Natural killer cell (primary cell): ENCODE data around the gene PANX2. TPM values are rescaled to one million over a fixed set of nuclear protein-coding genes. Genes with fewer than 3 reads are reported as not detected.

Experiments
- ATAC-seq, 3 donors: fragments of 150-1000 bp in 2 of 3; fragments of 200-7000 bp in 1 of 3; cut with Tn5 transposase; 1 replicate in 1 of 3; 2 replicates in 2 of 3; pipeline ENCODE4 v1.10.0; 2021; ENCODE audit warnings: mild to moderate bottlenecking in 2 of 3, moderate library complexity in 2 of 3
- DNase-seq, 2 donors: peaks; one replicate each; pipeline versions ENCODE4 v3.0.0 to v3.0.0-alpha.2; 2013 to 2021; ENCODE audit warnings: mixed read lengths in 1 of 2
- H3K27ac ChIP-seq: one replicate; pipeline ENCODE4 v1.5.1; 2013; ENCODE audit warnings: mild to moderate bottlenecking, low read length
- H3K27me3 ChIP-seq: one replicate; pipeline ENCODE4 v1.6.1; 2013; ENCODE audit warnings: low read length; ENCODE audit not compliant: control insufficient read depth, insufficient read depth
- H3K36me3 ChIP-seq: one replicate; pipeline ENCODE4 v1.6.1; 2013; ENCODE audit warnings: low read length; ENCODE audit not compliant: control insufficient read depth, insufficient read depth
- H3K4me1 ChIP-seq: one replicate; pipeline ENCODE4 v1.6.1; 2013; ENCODE audit warnings: low read length; ENCODE audit not compliant: control insufficient read depth, insufficient read depth
- H3K4me3 ChIP-seq: one replicate; pipeline ENCODE4 v1.5.1; 2013; ENCODE audit warnings: low read length
- H3K9me3 ChIP-seq: one replicate; pipeline ENCODE4 v1.6.1; 2013; ENCODE audit warnings: low read length; ENCODE audit not compliant: control insufficient read depth, insufficient read depth
- H3K27ac Mint-ChIP-seq, 2 donors: one replicate each; pipeline ENCODE4 v1.8.0; 2022; ENCODE audit warnings: mild to moderate bottlenecking in 2 of 2, mixed read lengths in 2 of 2, moderate library complexity in 1 of 2
- H3K27me3 Mint-ChIP-seq, 2 donors: one replicate each; pipeline ENCODE4 v1.8.0; 2022; ENCODE audit warnings: low read depth in 2 of 2, mixed read lengths in 2 of 2
- H3K36me3 Mint-ChIP-seq: one replicate; pipeline ENCODE4 v1.8.0; 2022; ENCODE audit warnings: mixed read lengths
- H3K4me1 Mint-ChIP-seq, 2 donors: one replicate each; pipeline ENCODE4 v1.8.0; 2022; ENCODE audit warnings: mixed read lengths in 2 of 2
- H3K4me3 Mint-ChIP-seq: one replicate; pipeline ENCODE4 v1.8.0; 2022; ENCODE audit warnings: mild to moderate bottlenecking, moderate library complexity, mixed read lengths
- H3K9me3 Mint-ChIP-seq, 2 donors: one replicate each; pipeline ENCODE4 v1.8.0; 2022; ENCODE audit warnings: mixed read lengths in 2 of 2
- WGBS: methylation state at CpG from one replicate; pipeline ENCODE4 v1.1.7; 2013; ENCODE audit warnings: missing lambda C conversion rate; ENCODE audit not compliant: insufficient coverage; 5-methylcytosine and 5-hydroxymethylcytosine counted together
- intact Hi-C: fragments of 100-400 bp; cut with micrococcal nuclease; formaldehyde crosslinking; loops from one replicate; pipeline ENCODE4 v1.14.2; 2022
- total RNA-seq, 4 donors: library from RNA; stranded (reverse); fragments of 120-200 nt in 1 of 4; gene quantifications; one replicate each; pipeline versions ENCODE4 v1.2.3 to v1.2.4, GENCODE V29; 2013 to 2022
- TF ChIP-seq, protein P1 (sequence below): fragments of 200-600 bp; IDR thresholded peaks from one replicate; pipeline ENCODE4 v1.8.0; 2022; ENCODE audit warnings: antibody characterized with exemption

PANX2 gene
- total RNA-seq, 3 donors from 2014 or later (not counting 1 experiment from before 2014, with no cell fraction given), result 0.16 to 3.4 (median 0.27) TPM

DNA sequence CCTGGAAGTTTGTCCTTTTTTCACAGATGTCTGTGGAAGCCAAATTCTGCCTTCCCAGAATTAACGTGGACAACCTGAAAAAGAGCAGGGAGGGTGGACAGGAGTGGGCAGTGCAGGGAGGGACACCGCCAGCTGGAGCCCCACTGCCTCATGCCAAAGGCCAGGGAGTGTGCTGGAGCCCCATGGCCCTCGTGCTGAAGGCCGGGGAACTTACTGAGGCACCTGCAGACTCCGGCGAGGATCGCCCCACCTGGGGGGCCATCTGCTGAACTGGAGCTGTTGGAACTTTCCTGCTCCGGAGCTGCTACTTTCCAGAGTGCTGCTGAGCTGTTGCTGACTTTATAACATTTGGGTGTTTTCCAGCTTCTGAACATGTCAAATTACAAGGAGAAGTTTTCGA, 45.5 kb upstream of the PANX2 start:
- WGBS, result 90% methylated on average over 9 of the region's 9 CpGs
- H3K27me3 ChIP-seq, result no peaks in the 10 kb centered on the region
- TF ChIP-seq, protein P1, sequence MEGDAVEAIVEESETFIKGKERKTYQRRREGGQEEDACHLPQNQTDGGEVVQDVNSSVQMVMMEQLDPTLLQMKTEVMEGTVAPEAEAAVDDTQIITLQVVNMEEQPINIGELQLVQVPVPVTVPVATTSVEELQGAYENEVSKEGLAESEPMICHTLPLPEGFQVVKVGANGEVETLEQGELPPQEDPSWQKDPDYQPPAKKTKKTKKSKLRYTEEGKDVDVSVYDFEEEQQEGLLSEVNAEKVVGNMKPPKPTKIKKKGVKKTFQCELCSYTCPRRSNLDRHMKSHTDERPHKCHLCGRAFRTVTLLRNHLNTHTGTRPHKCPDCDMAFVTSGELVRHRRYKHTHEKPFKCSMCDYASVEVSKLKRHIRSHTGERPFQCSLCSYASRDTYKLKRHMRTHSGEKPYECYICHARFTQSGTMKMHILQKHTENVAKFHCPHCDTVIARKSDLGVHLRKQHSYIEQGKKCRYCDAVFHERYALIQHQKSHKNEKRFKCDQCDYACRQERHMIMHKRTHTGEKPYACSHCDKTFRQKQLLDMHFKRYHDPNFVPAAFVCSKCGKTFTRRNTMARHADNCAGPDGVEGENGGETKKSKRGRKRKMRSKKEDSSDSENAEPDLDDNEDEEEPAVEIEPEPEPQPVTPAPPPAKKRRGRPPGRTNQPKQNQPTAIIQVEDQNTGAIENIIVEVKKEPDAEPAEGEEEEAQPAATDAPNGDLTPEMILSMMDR, result no peak
- no peaks in the 10 kb centered on the region for H3K4me1 ChIP-seq
- Mint-ChIP-seq H3K36me3 (peaks cover 11% of the 10 kb centered on the region), H3K4me3 (no peak overlapping the region), H3K4me1 (no peaks in the 10 kb centered on the region), H3K27ac (no peak overlapping the region), H3K9me3 (peaks cover 3 to 9% of the 10 kb centered on the region in 2 donors), H3K27me3 (peaks cover 0 to 2% of the 10 kb centered on the region in 2 donors)
- ATAC-seq (no peak), DNase-seq (no peak)
- H3K27ac ChIP-seq, result no peak overlapping the region
- no peak overlapping the region for H3K4me3 ChIP-seq
- H3K36me3 ChIP-seq, result no peaks in the 10 kb centered on the region
- peaks cover 8% of the 10 kb centered on the region for H3K9me3 ChIP-seq
- intact Hi-C loops, result no loop called here

DNA sequence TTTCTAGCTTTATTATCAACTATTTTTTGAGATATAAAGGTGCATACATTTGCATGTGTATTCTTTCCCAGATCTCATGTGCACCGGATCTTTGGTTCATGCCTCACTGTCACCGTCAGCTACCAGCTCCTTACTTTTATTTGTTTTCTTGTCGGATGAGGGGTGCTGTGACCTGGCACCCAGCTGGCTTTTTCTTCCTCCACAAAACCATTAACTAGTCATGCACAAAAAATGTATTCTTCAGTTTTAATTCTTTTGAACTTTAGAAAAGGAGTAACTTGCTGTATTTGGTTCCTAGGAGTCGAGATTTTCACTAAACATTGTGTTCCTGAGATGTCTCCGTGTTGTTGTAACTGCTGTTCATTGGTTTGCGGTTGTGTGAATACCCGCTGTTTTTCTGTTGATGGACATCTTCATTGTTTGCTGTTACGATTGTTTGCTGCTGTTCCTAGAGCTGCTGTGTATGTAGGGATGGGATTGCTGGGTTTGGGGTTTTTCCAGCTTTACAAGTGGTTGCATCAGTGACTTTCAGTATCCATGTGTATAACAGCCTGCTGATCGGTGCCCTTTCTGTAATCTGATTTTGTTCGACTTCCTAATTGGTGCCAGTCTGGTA, 41.3 kb upstream of the PANX2 start:
- Mint-ChIP-seq H3K4me1 (no peaks in the 10 kb centered on the region), H3K36me3 (peaks cover 2% of the 10 kb centered on the region), H3K27me3 (peaks cover 0 to 4% of the 10 kb centered on the region in 2 donors), H3K27ac (no peak overlapping the region), H3K4me3 (no peak overlapping the region), H3K9me3 (peaks cover under 1 to 2% of the 10 kb centered on the region in 2 donors)
- H3K27ac ChIP-seq, result no peak overlapping the region
- H3K4me1 ChIP-seq, result no peaks in the 10 kb centered on the region
- WGBS, result 94% methylated on average over 10 of the region's 10 CpGs
- no peaks in the 10 kb centered on the region for H3K36me3 ChIP-seq
- DNase-seq (no peak), ATAC-seq (no peak)
- no peaks in the 10 kb centered on the region for H3K27me3 ChIP-seq
- intact Hi-C loops, result no loop called here
- TF ChIP-seq, protein P1, result no peak
- H3K9me3 ChIP-seq, result peaks cover 2% of the 10 kb centered on the region
- H3K4me3 ChIP-seq, result no peak overlapping the region

DNA sequence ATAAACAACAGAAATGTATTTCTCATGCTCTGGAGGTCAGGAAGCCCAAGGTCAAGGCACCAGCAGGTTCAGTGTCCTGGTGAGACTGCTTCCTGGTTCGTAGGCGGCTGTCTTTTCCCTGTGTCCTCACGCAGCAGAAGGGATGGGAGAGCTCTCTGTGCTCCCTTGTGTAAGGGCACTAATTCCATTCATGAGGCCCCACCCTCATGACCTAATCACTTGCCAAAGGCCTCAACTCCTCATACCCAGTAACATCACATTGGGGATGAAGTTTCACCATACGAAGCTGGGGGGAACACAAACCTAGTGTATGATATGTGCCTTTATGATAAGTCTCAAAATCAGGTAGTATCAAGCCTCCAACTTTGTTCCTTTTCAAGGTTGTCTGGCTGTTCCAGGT, 38.6 kb upstream of the PANX2 start:
- H3K4me1 Mint-ChIP-seq, result no peaks in the 10 kb centered on the region
- no peak overlapping the region for H3K4me3 Mint-ChIP-seq
- H3K36me3 Mint-ChIP-seq, result no peaks in the 10 kb centered on the region
- Histone ChIP-seq H3K9me3 (peaks cover 2% of the 10 kb centered on the region), H3K36me3 (no peaks in the 10 kb centered on the region), H3K27me3 (no peaks in the 10 kb centered on the region), H3K4me1 (no peaks in the 10 kb centered on the region), H3K4me3 (no peak overlapping the region), H3K27ac (no peak overlapping the region)
- H3K9me3 Mint-ChIP-seq, result no peaks in the 10 kb centered on the region
- TF ChIP-seq, protein P1, result no peak
- 88% methylated on average over 4 of the region's 4 CpGs for WGBS
- intact Hi-C loops, result no loop called here
- H3K27me3 Mint-ChIP-seq, result peaks cover 0 to 4% of the 10 kb centered on the region in 2 donors
- ATAC-seq (no peak), DNase-seq (no peak)
- H3K27ac Mint-ChIP-seq, result no peak overlapping the region

DNA sequence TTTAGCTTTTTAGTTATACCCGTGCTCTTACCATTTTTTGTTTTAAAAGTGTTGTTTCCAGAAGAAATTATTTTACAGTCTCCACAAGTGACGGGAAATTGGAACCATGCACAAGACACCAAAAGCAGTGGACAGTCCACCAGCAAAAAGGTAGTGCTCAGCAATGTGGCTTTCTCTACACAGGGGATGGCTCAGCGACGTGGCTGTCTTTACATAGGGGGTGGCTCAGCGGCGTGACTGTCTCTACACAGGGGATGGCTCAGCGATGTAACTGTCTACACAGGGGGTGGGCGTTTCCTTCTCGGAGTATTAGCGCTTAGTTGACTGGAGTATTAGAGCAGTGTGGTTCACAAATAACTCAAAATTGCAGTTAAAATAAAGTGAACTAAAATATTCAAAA, 36.0 kb upstream of the PANX2 start:
- WGBS, result 89% methylated on average over 9 of the region's 10 CpGs
- H3K27ac Mint-ChIP-seq, result no peak overlapping the region
- TF ChIP-seq, protein P1, result no peak
- ATAC-seq (no peak), DNase-seq (no peak)
- intact Hi-C loops, result no loop called here
- H3K9me3 Mint-ChIP-seq, result no peaks in the 10 kb centered on the region
- H3K27me3 Mint-ChIP-seq, result peaks cover 0 to 4% of the 10 kb centered on the region in 2 donors
- Histone ChIP-seq H3K27ac (no peak overlapping the region), H3K36me3 (no peaks in the 10 kb centered on the region), H3K9me3 (peaks cover 2% of the 10 kb centered on the region), H3K4me1 (no peaks in the 10 kb centered on the region), H3K4me3 (no peak overlapping the region), H3K27me3 (no peaks in the 10 kb centered on the region)
- no peaks in the 10 kb centered on the region for H3K36me3 Mint-ChIP-seq
- H3K4me1 Mint-ChIP-seq, result no peaks in the 10 kb centered on the region
- H3K4me3 Mint-ChIP-seq, result no peak overlapping the region
